ENCODE results near the gene SUGCT. TPM values are rescaled to one million over a fixed set of nuclear protein-coding genes. Genes with fewer than 3 reads are reported as not detected.

SUGCT gene
- total and polyA plus RNA-seq, 9 of the 15 experiments (the other 6 are each of a cell fraction or from before 2014, with no cell fraction given) = 0.58 to 2.5 (median 1.4) TPM

DNA sequence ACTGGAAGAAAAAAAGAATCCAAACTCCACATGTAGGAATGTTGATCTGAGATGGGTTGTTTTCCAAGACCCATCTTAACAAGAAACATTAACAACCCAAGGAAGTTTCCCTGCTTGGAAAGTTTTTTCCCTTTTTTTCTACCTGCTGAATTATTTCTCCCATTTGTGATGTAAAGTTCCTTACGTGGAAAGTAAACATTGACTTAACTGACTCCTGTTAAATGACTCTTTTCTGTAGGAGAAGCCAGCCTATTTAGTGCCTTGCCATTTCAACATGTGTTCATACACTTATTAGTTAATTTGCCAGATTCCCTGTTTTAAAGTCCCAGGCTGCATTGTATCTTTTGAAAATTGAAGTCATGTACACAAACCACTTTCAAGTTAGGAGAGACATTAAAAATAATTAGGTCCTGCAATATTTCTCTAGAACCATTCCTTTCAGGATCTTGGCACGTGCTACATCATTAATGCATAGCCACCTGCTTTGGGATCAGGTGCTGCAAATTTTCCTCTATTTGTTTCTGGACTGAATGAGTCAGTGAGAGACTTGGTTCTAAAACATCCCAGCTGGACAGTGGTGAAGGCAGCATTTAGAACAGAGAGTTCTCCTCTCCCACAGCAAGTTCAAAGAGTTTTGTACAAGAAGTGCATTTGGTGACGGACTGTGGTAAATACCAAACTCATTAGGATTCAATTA, 698.5 kb downstream of the SUGCT start (continued):
- TF ChIP-seq SMARCB1 (IDR thresholded peaks at IDR 0.05; ENCODE audit: insufficient read length, low read depth) (no peak), FOXP1 (CRISPR knock-in tag; IDR thresholded peaks at IDR 0.05) (no peak)

- H3K79me2 ChIP-seq (ENCODE audit: control insufficient read depth, insufficient read depth, low read length) = no peaks in the 10 kb centered on the region
- no TSS peak for BruUV-seq (replicated peaks)
- H3K4me3 ChIP-seq = no peak overlapping the region
- CTCF ChIA-PET (ENCODE audit: low intra/inter-chr PET ratio) = no interaction called here
- H3K9ac ChIP-seq (ENCODE audit: insufficient read depth in 1 of 2, low read depth in 2 of 2, low read length in 2 of 2) = no peak overlapping the region
- intact Hi-C loops (cut with micrococcal nuclease) (no loop called here), in situ Hi-C loops (cut with MboI) (no loop called here)
- no peaks in the 10 kb centered on the region for H3K9me3 ChIP-seq (replicated peaks; ENCODE audit: control insufficient read depth, insufficient read depth, low read depth, low read length)
- no peaks in the 10 kb centered on the region for H3K36me3 ChIP-seq (ENCODE audit: control insufficient read depth, insufficient read depth, low read length)
- H4K20me1 ChIP-seq (replicated peaks; ENCODE audit: control insufficient read depth, insufficient read depth, low read length) = no peaks in the 10 kb centered on the region
- DNase-seq (ENCODE audit: extremely low read depth in 1 of 4, low spot score in 3 of 4) (no peak), FAIRE-seq (no peak), ATAC-seq (no peak)
- POLR2A ChIA-PET = no interaction called here
- no peak overlapping the region for H3K27ac ChIP-seq (ENCODE audit: extremely low read depth, low read depth, low read length)
- H3K27me3 ChIP-seq (ENCODE audit: control insufficient read depth in 2 of 2, insufficient read depth in 2 of 2, low read length in 2 of 2) = no peaks in the 10 kb centered on the region
- H3K4me1 ChIP-seq (replicated peaks in 1 of 2; ENCODE audit: control insufficient read depth in 2 of 2, insufficient read depth in 2 of 2, low read length in 2 of 2) = no peaks in the 10 kb centered on the region
- no peak overlapping the region for H2AFZ ChIP-seq (ENCODE audit: low read depth, low read length)
- 0% methylated on average over 2 of the region's 2 CpGs for WGBS (ENCODE audit: insufficient coverage, low coverage, missing lambda C conversion rate)
- H3K9me1 ChIP-seq (ENCODE audit: control insufficient read depth, insufficient read depth, low read length) = no peaks in the 10 kb centered on the region
- no peak overlapping the region for H3K4me2 ChIP-seq (ENCODE audit: insufficient read depth, low read length)
- no peak for TF ChIP-seq CREB3 (tag; conservative IDR thresholded peaks at IDR 0.05; ENCODE audit: low read depth)
- TF ChIP-seq ARHGAP35 (IDR thresholded peaks at IDR 0.05; ENCODE audit: partially characterized antibody) = no peak
- TF ChIP-seq CUX1 (CRISPR knock-in tag; IDR thresholded peaks at IDR 0.05) = no peak
- no peak for TF ChIP-seq ZNF263 (CRISPR knock-in tag; IDR thresholded peaks at IDR 0.05; ENCODE audit: borderline replicate concordance)
- TF ChIP-seq, protein P1, sequence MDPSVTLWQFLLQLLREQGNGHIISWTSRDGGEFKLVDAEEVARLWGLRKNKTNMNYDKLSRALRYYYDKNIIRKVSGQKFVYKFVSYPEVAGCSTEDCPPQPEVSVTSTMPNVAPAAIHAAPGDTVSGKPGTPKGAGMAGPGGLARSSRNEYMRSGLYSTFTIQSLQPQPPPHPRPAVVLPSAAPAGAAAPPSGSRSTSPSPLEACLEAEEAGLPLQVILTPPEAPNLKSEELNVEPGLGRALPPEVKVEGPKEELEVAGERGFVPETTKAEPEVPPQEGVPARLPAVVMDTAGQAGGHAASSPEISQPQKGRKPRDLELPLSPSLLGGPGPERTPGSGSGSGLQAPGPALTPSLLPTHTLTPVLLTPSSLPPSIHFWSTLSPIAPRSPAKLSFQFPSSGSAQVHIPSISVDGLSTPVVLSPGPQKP (CRISPR knock-in tag; IDR thresholded peaks at IDR 0.05) = no peak
- no peak for TF ChIP-seq CCAR2 (IDR thresholded peaks at IDR 0.05; ENCODE audit: low read depth, low read length)
- TF ChIP-seq NR2C2 (CRISPR knock-in tag; IDR thresholded peaks at IDR 0.05) = no peak
- TF ChIP-seq NR2C2 (tag; IDR thresholded peaks at IDR 0.05) = no peak
- TF ChIP-seq, protein P2, sequence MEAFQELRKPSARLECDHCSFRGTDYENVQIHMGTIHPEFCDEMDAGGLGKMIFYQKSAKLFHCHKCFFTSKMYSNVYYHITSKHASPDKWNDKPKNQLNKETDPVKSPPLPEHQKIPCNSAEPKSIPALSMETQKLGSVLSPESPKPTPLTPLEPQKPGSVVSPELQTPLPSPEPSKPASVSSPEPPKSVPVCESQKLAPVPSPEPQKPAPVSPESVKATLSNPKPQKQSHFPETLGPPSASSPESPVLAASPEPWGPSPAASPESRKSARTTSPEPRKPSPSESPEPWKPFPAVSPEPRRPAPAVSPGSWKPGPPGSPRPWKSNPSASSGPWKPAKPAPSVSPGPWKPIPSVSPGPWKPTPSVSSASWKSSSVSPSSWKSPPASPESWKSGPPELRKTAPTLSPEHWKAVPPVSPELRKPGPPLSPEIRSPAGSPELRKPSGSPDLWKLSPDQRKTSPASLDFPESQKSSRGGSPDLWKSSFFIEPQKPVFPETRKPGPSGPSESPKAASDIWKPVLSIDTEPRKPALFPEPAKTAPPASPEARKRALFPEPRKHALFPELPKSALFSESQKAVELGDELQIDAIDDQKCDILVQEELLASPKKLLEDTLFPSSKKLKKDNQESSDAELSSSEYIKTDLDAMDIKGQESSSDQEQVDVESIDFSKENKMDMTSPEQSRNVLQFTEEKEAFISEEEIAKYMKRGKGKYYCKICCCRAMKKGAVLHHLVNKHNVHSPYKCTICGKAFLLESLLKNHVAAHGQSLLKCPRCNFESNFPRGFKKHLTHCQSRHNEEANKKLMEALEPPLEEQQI (IDR thresholded peaks at IDR 0.05) = no peak
These were observed 699.1 kb downstream of the SUGCT start for GRCh38 chr7:40833888-40834234.

Measured in K562 (cell line).